HG02885 (cell line): ENCODE results near the gene CDH20.

Experiments used
- ATAC-seq: cut with Tn5 transposase; IDR thresholded peaks from one replicate; pipeline ENCODE4 v1.9.1; 2021; ENCODE audit warnings: mild to moderate bottlenecking; ENCODE audit not compliant: unreplicated experiment, poor library complexity

The CDH20 gene

GRCh38 chr18:61556862-61557261, 223.6 kb downstream of the CDH20 start:
- ATAC-seq, result no peak

- no peak for ATAC-seq
These were observed 236.1 kb downstream of the CDH20 start for GRCh38 chr18:61569176-61569892.

- ATAC-seq, result no peak
These were observed 236.8 kb downstream of the CDH20 start for GRCh38 chr18:61570070-61570469.

GRCh38 chr18:61572084-61572655, 238.9 kb downstream of the CDH20 start:
- no peak for ATAC-seq

GRCh38 chr18:61572871-61573270, 239.6 kb downstream of the CDH20 start:
- ATAC-seq, result no peak

GRCh38 chr18:61574665-61575064, 241.4 kb downstream of the CDH20 start:
- no peak for ATAC-seq

GRCh38 chr18:61575419-61575818, 242.2 kb downstream of the CDH20 start:
- no peak for ATAC-seq

- ATAC-seq, result no peak
These were observed 245.6 kb downstream of the CDH20 start for GRCh38 chr18:61578846-61579245.

GRCh38 chr18:61579581-61579980, 246.4 kb downstream of the CDH20 start:
- ATAC-seq, result no peak

- ATAC-seq, result no peak
These were observed 246.8 kb downstream of the CDH20 start for GRCh38 chr18:61580046-61580445.

GRCh38 chr18:61581578-61582201, 248.5 kb downstream of the CDH20 start:
- ATAC-seq, result peak; percentile 94

GRCh38 chr18:61582202-61582710, 249.0 kb downstream of the CDH20 start:
- ATAC-seq, result no peak

GRCh38 chr18:61583548-61583947, 250.3 kb downstream of the CDH20 start:
- no peak for ATAC-seq

GRCh38 chr18:61587865-61588264, 254.6 kb downstream of the CDH20 start:
- no peak for ATAC-seq

- no peak for ATAC-seq
These were observed 256.0 kb downstream of the CDH20 start for GRCh38 chr18:61589053-61589723.

- no peak for ATAC-seq
These were observed 256.5 kb downstream of the CDH20 start for GRCh38 chr18:61589724-61590065.

GRCh38 chr18:61591253-61591652, 258.0 kb downstream of the CDH20 start:
- no peak for ATAC-seq

- ATAC-seq, result no peak
These were observed 262.5 kb downstream of the CDH20 start for GRCh38 chr18:61595615-61596251.

- no peak for ATAC-seq
These were observed 263.1 kb downstream of the CDH20 start for GRCh38 chr18:61596296-61596695.

- no peak for ATAC-seq
These were observed 264.1 kb downstream of the CDH20 start for GRCh38 chr18:61597316-61597715.

GRCh38 chr18:61600422-61600821, 267.2 kb downstream of the CDH20 start:
- ATAC-seq, result no peak
